CD14-positive monocyte (primary cell): ENCODE measurements around the gene SHC2. TPM values are rescaled to one million over a fixed set of nuclear protein-coding genes. Genes with fewer than 3 reads are reported as not detected.
A peak's percentile ranks its signal among the peaks of the same experiment; 100 is the strongest.

ENCODE experiments used
- DNase-seq, 3 donors: peaks; one replicate each; pipeline ENCODE4 v3.0.0-alpha.2; 2011 to 2022
- H2AFZ ChIP-seq: 2 replicates; pipeline ENCODE4 v1.6.0; 2012; ENCODE audit warnings: mild to moderate bottlenecking, low read depth, low read length, inconsistent platforms; ENCODE audit not compliant: insufficient read depth, poor library complexity, severe bottlenecking
- H3K27ac ChIP-seq, 2 donors: 1 replicate in 1 of 2; 2 replicates in 1 of 2; pipeline ENCODE4 v1.5.1; 2012 to 2013; ENCODE audit warnings: low read length in 2 of 2, control low read depth in 1 of 2, inconsistent platforms in 1 of 2, low read depth in 1 of 2, mild to moderate bottlenecking in 1 of 2
- H3K27me3 ChIP-seq, 2 donors: one replicate each; pipeline versions ENCODE4 v1.6.0 to v1.6.1; 2011 to 2013; ENCODE audit warnings: low read length in 2 of 2; ENCODE audit not compliant: control insufficient read depth in 2 of 2, insufficient read depth in 2 of 2
- H3K36me3 ChIP-seq, 2 donors: replicated peaks in 1 of 2; 1 replicate in 1 of 2; 2 replicates in 1 of 2; pipeline versions ENCODE4 v1.5.1 to v1.6.1; 2012 to 2013; ENCODE audit warnings: low read length in 2 of 2, control low read depth in 1 of 2, inconsistent platforms in 1 of 2, mild to moderate bottlenecking in 1 of 2; ENCODE audit not compliant: insufficient read depth in 2 of 2, control insufficient read depth in 1 of 2
- H3K4me1 ChIP-seq, 2 donors: 1 replicate in 1 of 2; 2 replicates in 1 of 2; pipeline versions ENCODE4 v1.5.1 to v1.6.1; 2012 to 2013; ENCODE audit warnings: low read length in 2 of 2, control low read depth in 1 of 2, inconsistent platforms in 1 of 2, mild to moderate bottlenecking in 1 of 2, moderate library complexity in 1 of 2; ENCODE audit not compliant: insufficient read depth in 2 of 2, control insufficient read depth in 1 of 2
- H3K4me2 ChIP-seq: replicated peaks from 2 replicates; pipeline ENCODE3; 2012; ENCODE audit warnings: low read length, moderate library complexity, mild to moderate bottlenecking; ENCODE audit not compliant: poor library complexity, severe bottlenecking; ENCODE audit errors: extremely low read depth
- H3K4me3 ChIP-seq, 3 experiments: fragments of 200-600 bp in 1 of 3; sonication (generic) in 1 of 3; replicated peaks in 1 of 3; 1 replicate in 2 of 3; 2 replicates in 1 of 3; pipeline ENCODE4 v1.5.1; 2011 to 2013; ENCODE audit warnings: low read length in 3 of 3, mild to moderate bottlenecking in 3 of 3, control low read depth in 2 of 3, low read depth in 2 of 3, inconsistent platforms in 1 of 3, moderate library complexity in 1 of 3
- H3K79me2 ChIP-seq: 2 replicates; pipeline ENCODE4 v1.6.0; 2012; ENCODE audit warnings: mild to moderate bottlenecking, control low read depth, inconsistent platforms, low read length, moderate library complexity; ENCODE audit not compliant: insufficient read depth
- H3K9ac ChIP-seq: 2 replicates; pipeline ENCODE4 v1.6.0; 2017; ENCODE audit warnings: low read length, mild to moderate bottlenecking; ENCODE audit not compliant: insufficient read depth, poor library complexity, severe bottlenecking
- H3K9me3 ChIP-seq, 2 donors: replicated peaks in 1 of 2; 1 replicate in 1 of 2; 2 replicates in 1 of 2; pipeline versions ENCODE4 v1.5.1 to v1.6.1; 2012 to 2013; ENCODE audit warnings: low read length in 2 of 2, control low read depth in 1 of 2; ENCODE audit not compliant: control insufficient read depth in 1 of 2, insufficient read depth in 1 of 2
- H4K20me1 ChIP-seq: 2 replicates; pipeline ENCODE4 v1.6.0; 2012; ENCODE audit warnings: mild to moderate bottlenecking, low read length, control low read depth, moderate library complexity; ENCODE audit not compliant: insufficient read depth
- H3K27ac Mint-ChIP-seq, 7 donors: one replicate each; pipeline ENCODE4 v1.8.0; 2020; ENCODE audit warnings: mild to moderate bottlenecking in 7 of 7, mixed read lengths in 7 of 7, moderate library complexity in 6 of 7, inconsistent platforms in 2 of 7
- H3K27me3 Mint-ChIP-seq, 3 donors: one replicate each; pipeline ENCODE4 v1.8.0; 2021 to 2022; ENCODE audit warnings: low read depth in 3 of 3, mild to moderate bottlenecking in 3 of 3, mixed read lengths in 3 of 3, moderate library complexity in 3 of 3, inconsistent platforms in 1 of 3
- H3K36me3 Mint-ChIP-seq, 2 donors: one replicate each; pipeline ENCODE4 v1.8.0; 2020; ENCODE audit warnings: mixed read lengths in 2 of 2, inconsistent platforms in 1 of 2, mild to moderate bottlenecking in 1 of 2
- H3K4me1 Mint-ChIP-seq: one replicate; pipeline ENCODE4 v1.8.0; 2020; ENCODE audit warnings: mild to moderate bottlenecking, mixed read lengths
- H3K4me3 Mint-ChIP-seq, 2 donors: one replicate each; pipeline ENCODE4 v1.8.0; 2020; ENCODE audit warnings: mild to moderate bottlenecking in 2 of 2, mixed read lengths in 2 of 2, moderate library complexity in 1 of 2
- H3K9me3 Mint-ChIP-seq, 7 donors: one replicate each; pipeline ENCODE4 v1.8.0; 2020 to 2022; ENCODE audit warnings: mixed read lengths in 7 of 7, mild to moderate bottlenecking in 6 of 7, moderate library complexity in 6 of 7, inconsistent platforms in 2 of 7
- CTCF ChIP-seq: fragments of 200-600 bp; IDR thresholded peaks from one replicate; pipeline ENCODE4 v1.8.0; 2022; ENCODE audit warnings: antibody characterized with exemption, mild to moderate bottlenecking
- WGBS: methylation state at CpG from one replicate; pipeline ENCODE4 v1.1.5; 2013; ENCODE audit warnings: missing lambda C conversion rate; ENCODE audit not compliant: insufficient coverage; 5-methylcytosine and 5-hydroxymethylcytosine counted together
- intact Hi-C, 2 donors: fragments of 100-400 bp; cut with micrococcal nuclease; formaldehyde crosslinking; loops; one replicate each; pipeline versions ENCODE4 v1.15.0 to v1.15.1; 2023
- polyA plus RNA-seq, 3 donors: library from polyadenylated mRNA; depleted of rRNA in 1 of 3; unstranded in 2 of 3; stranded (reverse) in 1 of 3; fragments of 300-500 nt in 2 of 3; fragments of >200 nt in 1 of 3; fragmentation: Illumina TruSeq in 2 of 3; gene quantifications; 1 replicate in 2 of 3; 2 replicates in 1 of 3; pipeline ENCODE4 v1.2.3, GENCODE V29; 2012 to 2021

The SHC2 gene
- polyA plus RNA-seq, 3 donors: not detected

- Histone ChIP-seq H3K4me1 (peaks cover 12 to 19% of the 10 kb centered on the region in 2 donors), H3K4me3 (peak overlapping the region; percentile 65 to 91 (median 71)), H3K4me2 (peak overlapping the region; percentile 99), H3K36me3 (no peaks in the 10 kb centered on the region), H3K79me2 (no peaks in the 10 kb centered on the region), H3K9ac (peak overlapping the region; percentile 90), H3K27me3 (peaks cover 0 to 9% of the 10 kb centered on the region in 2 donors), H4K20me1 (no peaks in the 10 kb centered on the region), H2AFZ (peak overlapping the region; percentile 95), H3K9me3 (peaks cover 0 to 2% of the 10 kb centered on the region in 2 donors), H3K27ac (peak overlapping the region; percentile 76 to 84)
- H3K27ac Mint-ChIP-seq: peak overlapping the region in 6 of 7 donors; percentile 66 to 92 (median 80)
- no peaks in the 10 kb centered on the region for H3K36me3 Mint-ChIP-seq
- peak; percentile 76 to 91 (median 89) for DNase-seq
- H3K27me3 Mint-ChIP-seq: peaks cover 24 to 36% (median 32%) of the 10 kb centered on the region in 3 donors
- H3K4me3 Mint-ChIP-seq: peak overlapping the region; percentile 83 to 87
- WGBS: under 1% methylated on average over 111 of the region's 114 CpGs
- no peak for TF ChIP-seq CTCF
- intact Hi-C loops: loop anchor here (1.0 to 10.0 kb wide), 3 partner anchors 18 to 144 kb away; partner anchors contain the start of genes TPGS1 (in 2 of the 2) and MIER2 (in 1 of the 2)
- peaks cover 1 to 10% (median 8%) of the 10 kb centered on the region in 7 donors for H3K9me3 Mint-ChIP-seq
- peaks cover 11% of the 10 kb centered on the region for H3K4me1 Mint-ChIP-seq
Measured at GRCh38 chr19:488505-489417, 27.9 kb upstream of the SHC2 start.

GRCh38 chr19:485583-486236 lies 24.9 kb upstream of the SHC2 start:
- Mint-ChIP-seq H3K4me3 (peak overlapping the region in 1 of 2 donors; percentile 57), H3K27me3 (peaks cover 19 to 37% (median 32%) of the 10 kb centered on the region in 3 donors), H3K27ac (no peak overlapping the region), H3K4me1 (peaks cover 11% of the 10 kb centered on the region), H3K36me3 (no peaks in the 10 kb centered on the region), H3K9me3 (peaks cover 8 to 22% (median 14%) of the 10 kb centered on the region in 7 donors)
- no peak overlapping the region for H3K27ac ChIP-seq
- no peak overlapping the region for H3K4me2 ChIP-seq
- no peak overlapping the region for H3K9ac ChIP-seq
- H3K9me3 ChIP-seq: peaks cover 8 to 11% of the 10 kb centered on the region in 2 donors
- H3K4me3 ChIP-seq: no peak overlapping the region
- peaks cover 12 to 19% of the 10 kb centered on the region in 2 donors for H3K4me1 ChIP-seq
- no peaks in the 10 kb centered on the region for H3K36me3 ChIP-seq
- no peak overlapping the region for H2AFZ ChIP-seq
- H3K79me2 ChIP-seq: no peaks in the 10 kb centered on the region
- intact Hi-C loops: loop anchor here in 1 of 2 donors (10.0 kb wide), 1 partner anchor 141 kb away; the partner anchor contains the start of gene MIER2
- WGBS: 42% methylated on average over 16 of the region's 23 CpGs
- DNase-seq: no peak
- H4K20me1 ChIP-seq: no peaks in the 10 kb centered on the region
- peaks cover 0 to 9% of the 10 kb centered on the region in 2 donors for H3K27me3 ChIP-seq
- no peak for TF ChIP-seq CTCF
